ENCODE results near the gene KCNE5.
"Not testable (repeated sequence)": the region's sequence is repeated elsewhere in the genome, so short reads cannot be mapped to it uniquely, and the experiment has no call there.

The KCNE5 gene

GRCh38 chrX:109624641-109625616 lies at the start of gene KCNE5:
Gene KCNE5, minus strand, starts transcription at chrX:109625172. Its CDS starts 152 bp downstream, at chrX:109625020.
- no peak for DNase-seq (ENCODE audit: low read depth, low spot score)

GRCh38 chrX:109672239-109672638 lies 47.3 kb upstream of the KCNE5 start:
- no peak for DNase-seq (ENCODE audit: low read depth, low spot score)

- DNase-seq (ENCODE audit: low read depth, low spot score), result not testable (repeated sequence)
Observed at GRCh38 chrX:109671170-109671569, 46.2 kb upstream of the KCNE5 start.

- no peak for DNase-seq (ENCODE audit: low read depth, low spot score)
Observed at GRCh38 chrX:109667986-109668385, 43.0 kb upstream of the KCNE5 start.

GRCh38 chrX:109660435-109661143 lies 35.6 kb upstream of the KCNE5 start:
- no peak for DNase-seq (ENCODE audit: low read depth, low spot score)

GRCh38 chrX:109658391-109658790 lies 33.4 kb upstream of the KCNE5 start:
- no peak for DNase-seq (ENCODE audit: low read depth, low spot score)

- not testable (repeated sequence) for DNase-seq (ENCODE audit: low read depth, low spot score)
Observed at GRCh38 chrX:109657364-109657763, 32.4 kb upstream of the KCNE5 start.

- DNase-seq (ENCODE audit: low read depth, low spot score), result no peak
Observed at GRCh38 chrX:109656774-109657173, 31.8 kb upstream of the KCNE5 start.

GRCh38 chrX:109655502-109656201 lies 30.7 kb upstream of the KCNE5 start:
- DNase-seq (ENCODE audit: low read depth, low spot score), result no peak

GRCh38 chrX:109654516-109655109 lies 29.6 kb upstream of the KCNE5 start:
- no peak for DNase-seq (ENCODE audit: low read depth, low spot score)

GRCh38 chrX:109644671-109645070 lies 19.7 kb upstream of the KCNE5 start:
- DNase-seq (ENCODE audit: low read depth, low spot score), result not testable (repeated sequence)

GRCh38 chrX:109643687-109644086 lies 18.7 kb upstream of the KCNE5 start:
- DNase-seq (ENCODE audit: low read depth, low spot score), result no peak

GRCh38 chrX:109638158-109638557 lies 13.2 kb upstream of the KCNE5 start:
- DNase-seq (ENCODE audit: low read depth, low spot score), result no peak

GRCh38 chrX:109637477-109637876 lies 12.5 kb upstream of the KCNE5 start:
- not testable (repeated sequence) for DNase-seq (ENCODE audit: low read depth, low spot score)

GRCh38 chrX:109635146-109635545 lies 10.2 kb upstream of the KCNE5 start:
- DNase-seq (ENCODE audit: low read depth, low spot score), result no peak

- DNase-seq (ENCODE audit: low read depth, low spot score), result no peak
Observed at GRCh38 chrX:109632906-109633504, 8.0 kb upstream of the KCNE5 start.

- no peak for DNase-seq (ENCODE audit: low read depth, low spot score)
Observed at GRCh38 chrX:109629310-109629709, 4.3 kb upstream of the KCNE5 start.

- no peak for DNase-seq (ENCODE audit: low read depth, low spot score)
Observed at GRCh38 chrX:109626637-109627036, 1.7 kb upstream of the KCNE5 start.

- no peak for DNase-seq (ENCODE audit: low read depth, low spot score)
Observed at GRCh38 chrX:109623997-109624396, 975 bp downstream of the KCNE5 start.

GRCh38 chrX:109622270-109622669 lies 2.7 kb downstream of the KCNE5 start:
- DNase-seq (ENCODE audit: low read depth, low spot score), result no peak

- no peak for DNase-seq (ENCODE audit: low read depth, low spot score)
Observed at GRCh38 chrX:109619771-109620170, 5.2 kb downstream of the KCNE5 start.
